Measurements from ENCODE around the gene HDAC4.

HDAC4 gene

DNA sequence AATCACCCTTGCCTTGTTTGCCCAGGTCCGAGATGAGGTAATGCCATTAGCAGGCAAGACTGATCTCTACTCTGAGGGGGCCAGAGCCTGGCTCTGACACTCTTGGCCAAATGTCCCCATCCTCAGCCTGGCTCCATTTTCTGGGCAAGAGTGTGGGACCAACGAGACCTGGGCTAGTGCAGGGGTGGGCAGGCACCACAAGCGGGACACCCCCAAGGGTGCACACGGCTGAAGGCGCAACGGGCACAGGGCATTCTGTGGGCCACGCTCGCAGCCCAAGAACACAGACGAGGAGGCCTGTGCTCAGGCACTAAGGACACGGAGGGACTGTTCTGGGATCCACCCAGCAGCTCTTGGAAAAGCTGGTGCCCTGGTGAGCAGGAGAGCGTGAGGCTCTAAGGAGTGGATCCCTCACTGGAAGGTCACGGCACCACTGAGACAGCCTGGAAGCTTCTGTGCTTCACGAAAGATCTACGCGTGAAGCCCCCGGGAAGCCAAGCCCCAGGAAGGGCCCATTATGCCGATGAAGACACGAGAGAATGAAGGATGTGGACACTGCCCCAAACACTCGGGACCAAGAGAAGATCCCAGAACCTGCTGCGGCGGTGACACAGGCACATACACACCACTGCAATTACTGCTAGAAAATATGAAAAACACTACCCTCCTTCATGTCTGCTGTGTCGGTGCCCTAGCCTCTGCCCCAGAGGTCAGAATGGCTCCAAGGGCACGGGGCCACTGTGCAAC, 138.2 kb downstream of the HDAC4 start:
- peak overlapping the region; percentile 30 to 34 for H3K27ac Mint-ChIP-seq
- H3K27me3 Mint-ChIP-seq: no peaks in the 10 kb centered on the region

DNA sequence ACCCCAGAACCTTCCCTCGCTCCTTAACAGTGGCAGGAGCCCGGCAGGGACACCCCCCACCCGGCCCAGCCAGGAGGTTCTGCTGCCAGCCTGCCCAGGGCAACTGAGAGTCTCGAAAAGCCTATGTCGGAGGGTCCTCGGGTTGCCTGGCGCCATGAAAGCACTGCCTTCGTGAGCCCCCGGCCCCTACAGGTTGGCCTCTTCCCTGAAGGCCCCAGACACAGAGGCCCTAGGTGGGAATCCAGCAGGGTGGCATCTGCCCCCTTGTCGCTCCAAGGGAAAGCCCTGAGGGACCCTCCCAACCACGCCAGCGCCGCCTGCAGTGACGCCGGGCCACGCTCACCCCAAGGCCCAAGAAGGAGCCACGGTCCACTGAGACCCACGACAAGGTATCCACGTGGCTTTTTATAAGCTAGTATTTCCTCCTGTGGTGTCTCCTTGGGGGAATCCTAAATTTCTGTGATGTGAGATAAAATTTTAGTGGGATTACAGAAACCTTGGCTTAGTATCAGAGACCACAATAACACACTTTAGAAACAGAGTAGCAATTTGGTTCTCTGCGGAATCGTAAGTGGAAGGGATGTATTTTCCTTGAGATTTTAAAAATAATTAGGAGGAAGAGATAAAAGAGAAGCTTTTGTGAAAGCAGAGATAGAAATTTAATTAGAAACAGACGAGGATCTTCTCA, 138.9 kb downstream of the HDAC4 start:
- H3K27ac Mint-ChIP-seq: peak overlapping the region in 1 of 2 donors; percentile 30
- H3K9me3 Mint-ChIP-seq: peaks cover 5 to 13% of the 10 kb centered on the region in 2 donors
- no peak overlapping the region for H3K4me3 Mint-ChIP-seq
- no peak for ATAC-seq
- no peak for DNase-seq
- H3K4me1 Mint-ChIP-seq: peaks cover 99% of the 10 kb centered on the region
- H3K27me3 Mint-ChIP-seq: no peaks in the 10 kb centered on the region

More for the DNA sequence above, 138.2 kb downstream of the HDAC4 start:
- no peak overlapping the region for H3K4me3 Mint-ChIP-seq
- no peak for ATAC-seq
- peaks cover 99% of the 10 kb centered on the region for H3K4me1 Mint-ChIP-seq
- no peak for DNase-seq
- H3K9me3 Mint-ChIP-seq: peaks cover 2 to 8% of the 10 kb centered on the region in 2 donors

DNA sequence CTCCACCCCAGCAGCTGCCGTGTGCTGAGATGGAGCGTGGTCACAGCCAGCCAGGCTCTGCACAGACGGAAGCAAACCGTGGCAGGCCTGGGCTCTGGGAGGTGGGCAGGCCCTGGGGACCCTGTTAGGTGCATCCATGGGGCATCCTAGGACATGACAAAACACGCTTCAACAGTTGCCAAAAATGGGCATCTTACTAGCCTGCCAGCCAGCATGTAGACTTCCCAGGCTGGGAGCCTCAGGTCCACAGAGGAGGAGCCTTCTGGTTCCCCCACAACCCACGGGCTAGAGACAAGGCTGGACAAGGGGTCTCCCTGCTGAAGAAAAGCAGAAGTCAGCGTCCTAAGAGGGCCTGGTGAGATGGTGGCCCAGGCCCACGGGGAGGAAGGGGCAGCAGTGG, 139.5 kb downstream of the HDAC4 start:
- Mint-ChIP-seq H3K4me1 (peaks cover 99% of the 10 kb centered on the region), H3K9me3 (peaks cover 5 to 13% of the 10 kb centered on the region in 2 donors), H3K4me3 (no peak overlapping the region), H3K27me3 (no peaks in the 10 kb centered on the region), H3K27ac (no peak overlapping the region)
- DNase-seq (no peak), ATAC-seq (no peak)

DNA sequence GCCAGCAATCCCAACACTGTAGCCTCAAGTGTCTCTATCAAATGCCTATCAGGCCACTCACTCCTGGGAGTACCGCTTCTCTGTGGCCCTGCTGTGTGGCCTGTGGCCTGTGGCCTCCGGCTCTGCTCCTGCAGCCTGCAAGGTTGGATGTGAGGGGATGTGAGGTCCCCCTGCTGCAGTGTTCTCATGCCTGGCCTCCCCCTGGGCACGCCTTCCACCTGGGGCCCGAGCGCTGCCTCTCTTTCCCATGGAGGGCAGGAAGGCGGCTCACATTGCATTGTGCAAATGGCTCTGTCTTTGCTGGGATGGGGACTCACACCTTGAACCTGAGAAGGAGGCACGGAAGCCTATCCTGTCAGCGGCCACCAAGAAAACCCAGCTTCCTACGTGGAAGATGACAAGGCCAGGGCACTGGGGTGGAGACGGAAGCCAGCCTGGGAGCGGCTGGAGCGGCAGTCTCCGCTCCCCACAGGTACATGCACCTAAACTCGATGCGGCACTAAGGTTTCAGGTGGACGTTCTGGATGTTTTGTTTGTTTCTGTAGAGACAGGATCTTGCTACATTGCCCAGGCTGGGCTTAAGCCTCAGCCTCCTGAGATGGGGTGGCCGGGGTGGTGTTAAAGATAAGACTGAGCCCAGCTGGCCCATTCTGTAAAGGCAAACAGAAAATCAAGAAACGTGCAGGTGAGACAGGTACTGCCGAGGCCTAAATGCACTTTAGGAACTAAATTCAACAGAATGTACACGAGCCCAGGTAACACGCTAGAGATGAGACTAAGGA, 140.1 kb downstream of the HDAC4 start:
- Mint-ChIP-seq H3K27me3 (no peaks in the 10 kb centered on the region), H3K4me1 (peaks cover 99% of the 10 kb centered on the region), H3K27ac (peak overlapping the region in 1 of 2 donors; percentile 59), H3K4me3 (peak overlapping the region; percentile 53 to 80), H3K9me3 (peaks cover 5 to 13% of the 10 kb centered on the region in 2 donors)
- no peak for DNase-seq
- no peak for ATAC-seq

DNA sequence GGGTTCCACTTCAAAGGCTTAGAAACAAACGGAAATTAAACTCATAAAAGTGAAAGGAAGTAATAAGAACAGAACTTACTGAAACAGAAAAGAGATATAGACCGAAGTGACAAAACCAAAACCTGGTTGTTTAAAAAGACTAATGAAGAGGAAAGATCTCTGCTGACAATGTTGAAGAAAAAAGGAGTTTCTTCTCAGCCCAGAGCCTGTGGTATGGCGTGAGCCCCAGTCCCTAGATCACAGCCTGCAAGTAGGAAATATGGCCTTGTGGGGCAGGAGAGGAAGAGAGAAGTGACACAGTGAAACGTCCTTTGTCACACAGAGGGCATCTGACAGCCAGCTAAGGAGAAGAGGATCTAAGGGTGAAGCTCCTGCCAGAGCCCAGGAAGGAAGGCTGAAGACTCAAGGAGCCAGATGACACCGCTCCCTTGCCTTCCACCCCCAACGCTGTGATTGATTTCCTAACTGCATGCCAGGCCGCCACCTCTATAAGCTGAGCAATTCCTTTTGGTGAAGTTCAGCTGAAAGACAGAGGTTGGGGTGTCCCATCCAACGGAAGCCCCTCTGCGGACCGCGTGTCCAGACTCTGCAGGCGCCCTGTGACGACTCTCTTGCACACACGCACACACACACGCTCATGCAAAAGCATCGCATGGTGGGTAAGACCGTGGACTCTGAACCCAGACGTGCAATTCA, 141.1 kb downstream of the HDAC4 start:
- H3K27me3 Mint-ChIP-seq: no peaks in the 10 kb centered on the region
- peak overlapping the region; percentile 71 to 90 for H3K27ac Mint-ChIP-seq
- peaks cover 99% of the 10 kb centered on the region for H3K4me1 Mint-ChIP-seq
- H3K4me3 Mint-ChIP-seq: peak overlapping the region; percentile 53 to 80
- peaks cover 5 to 13% of the 10 kb centered on the region in 2 donors for H3K9me3 Mint-ChIP-seq
- DNase-seq (peak in 1 of 2 donors; percentile 49), ATAC-seq (peak; percentile 66)

DNA sequence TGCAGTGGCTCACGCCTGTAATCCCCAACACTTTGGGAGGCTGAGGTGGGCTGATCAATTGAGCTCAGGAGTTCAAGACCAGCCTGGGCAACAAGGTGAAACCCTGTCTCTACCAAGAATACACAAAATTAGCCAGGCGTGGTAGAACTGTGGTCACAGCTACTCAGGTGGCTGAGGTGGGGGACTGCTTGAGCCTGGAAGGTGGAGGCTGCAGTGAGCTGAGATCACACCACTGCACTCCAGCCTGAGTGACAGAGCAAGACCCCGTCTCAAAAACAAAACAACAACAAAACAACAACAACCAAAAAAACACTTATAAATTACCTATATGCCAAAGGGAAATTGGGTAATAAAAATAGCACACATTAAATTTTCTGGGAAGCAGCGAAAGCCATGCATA, 141.6 kb downstream of the HDAC4 start:
- Mint-ChIP-seq H3K27me3 (no peaks in the 10 kb centered on the region), H3K27ac (peak overlapping the region; percentile 71 to 90), H3K4me1 (peaks cover 99% of the 10 kb centered on the region), H3K9me3 (peaks cover 5 to 13% of the 10 kb centered on the region in 2 donors), H3K4me3 (peak overlapping the region; percentile 53 to 80)
- ATAC-seq (peak; percentile 62), DNase-seq (peak in 1 of 2 donors; percentile 51)

DNA sequence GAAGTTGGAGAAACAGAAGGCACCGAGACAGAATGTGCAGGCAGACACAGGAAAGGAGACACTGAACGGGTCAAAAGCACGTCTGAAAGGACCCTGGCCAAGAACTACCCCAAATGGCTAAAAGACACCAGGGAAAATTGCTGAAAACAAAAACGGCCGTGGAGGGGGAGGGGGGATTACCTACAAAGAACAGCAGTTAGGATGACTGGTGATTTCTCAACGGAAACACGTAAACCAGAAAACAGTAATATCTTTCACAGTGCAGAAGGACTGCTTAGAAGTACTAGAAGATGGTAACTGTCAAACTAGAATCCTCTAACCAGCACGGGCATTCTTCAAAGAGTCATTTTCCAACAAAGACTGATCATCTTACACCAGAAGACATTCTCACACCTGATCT, 142.6 kb downstream of the HDAC4 start:
- ATAC-seq (peak; percentile 76), DNase-seq (no peak)
- Mint-ChIP-seq H3K27ac (peak overlapping the region in 1 of 2 donors; percentile 22), H3K9me3 (peaks cover 5 to 13% of the 10 kb centered on the region in 2 donors), H3K27me3 (no peaks in the 10 kb centered on the region), H3K4me3 (peak overlapping the region in 1 of 2 donors; percentile 69), H3K4me1 (peaks cover 99% of the 10 kb centered on the region)

DNA sequence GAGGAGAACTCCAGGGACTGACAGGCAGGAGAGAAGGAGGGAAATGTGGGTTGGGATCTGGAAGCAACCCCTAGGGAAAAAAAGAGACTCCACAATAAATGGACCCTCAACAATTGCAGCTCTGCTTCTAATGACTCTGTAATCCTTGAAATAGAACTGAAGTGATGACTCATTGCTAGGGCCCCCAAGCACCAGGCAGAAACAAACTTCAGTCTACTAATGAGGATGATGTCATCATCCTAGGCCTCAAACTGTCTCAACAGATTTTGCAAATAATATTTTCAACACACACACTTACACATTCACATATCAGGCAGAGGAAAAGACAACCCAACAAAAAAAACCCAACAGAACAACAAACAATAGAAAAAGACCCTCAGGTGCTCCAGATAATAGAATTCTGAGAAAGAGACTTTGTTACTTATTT, 143.3 kb downstream of the HDAC4 start:
- H3K27ac Mint-ChIP-seq: peak overlapping the region; percentile 22 to 51
- peaks cover 6% of the 10 kb centered on the region for H3K27me3 Mint-ChIP-seq
- peak overlapping the region; percentile 50 to 69 for H3K4me3 Mint-ChIP-seq
- peak; percentile 63 for ATAC-seq
- H3K9me3 Mint-ChIP-seq: peaks cover 5 to 13% of the 10 kb centered on the region in 2 donors
- peaks cover 100% of the 10 kb centered on the region for H3K4me1 Mint-ChIP-seq
- peak in 1 of 2 donors; percentile 44 for DNase-seq

DNA sequence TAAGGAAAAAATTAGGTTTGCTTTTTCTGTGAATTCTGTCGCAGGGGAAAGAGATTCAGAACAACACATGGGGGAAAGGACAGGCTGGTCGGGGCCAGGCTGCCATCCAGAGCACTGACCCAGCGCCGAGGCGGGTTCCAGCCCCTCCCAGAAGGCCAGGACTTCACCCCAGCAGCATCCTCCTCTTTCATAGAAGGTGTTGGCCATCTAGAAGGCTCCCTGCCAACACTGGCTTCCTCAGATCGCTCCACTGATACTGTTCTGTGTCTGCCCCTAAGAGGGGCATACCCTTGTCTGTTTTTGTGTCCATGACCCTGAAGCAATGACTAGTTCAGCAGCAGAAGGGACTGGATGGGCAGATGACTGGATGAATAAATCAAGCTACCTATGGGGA, 144.5 kb downstream of the HDAC4 start:
- ATAC-seq (no peak), DNase-seq (no peak)
- peaks cover 100% of the 10 kb centered on the region for H3K4me1 Mint-ChIP-seq
- H3K9me3 Mint-ChIP-seq: peaks cover 5 to 13% of the 10 kb centered on the region in 2 donors
- peaks cover 6% of the 10 kb centered on the region for H3K27me3 Mint-ChIP-seq
- H3K27ac Mint-ChIP-seq: no peak overlapping the region
- no peak overlapping the region for H3K4me3 Mint-ChIP-seq

DNA sequence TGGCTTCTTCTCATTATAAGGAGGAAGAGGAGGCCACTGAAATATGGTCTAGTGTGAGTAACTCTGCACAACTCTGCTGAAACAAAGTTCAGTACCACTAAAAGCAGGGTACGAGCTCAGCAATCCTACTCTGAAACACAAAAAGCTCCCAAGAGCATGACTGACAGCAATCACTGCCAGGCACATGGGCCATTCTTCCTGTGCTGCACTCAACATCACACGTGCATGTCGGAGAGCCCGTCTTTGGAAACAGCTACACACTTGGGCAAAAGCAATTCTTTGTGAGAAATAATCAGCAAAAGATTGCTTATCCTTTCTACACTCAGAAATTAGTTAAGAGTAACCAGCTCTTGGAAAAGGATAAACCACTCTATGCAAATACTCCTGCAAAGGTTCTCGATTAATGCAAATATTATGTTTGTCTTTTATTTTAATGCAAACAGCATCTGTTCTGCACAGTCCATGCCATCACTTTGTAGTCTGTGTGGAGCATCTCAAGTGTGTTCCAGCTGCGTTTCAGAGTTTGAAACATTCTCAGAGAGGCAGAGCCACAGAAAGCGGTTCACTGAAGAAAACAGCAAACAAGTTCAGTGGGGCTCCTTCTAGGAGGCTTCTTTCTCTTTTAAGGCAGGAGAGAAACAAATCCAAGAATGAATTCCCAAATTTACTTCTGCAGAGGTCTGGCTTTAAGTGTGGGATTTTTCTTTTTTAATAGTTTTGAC, 145.0 kb downstream of the HDAC4 start:
- Mint-ChIP-seq H3K9me3 (peaks cover 5 to 13% of the 10 kb centered on the region in 2 donors), H3K27ac (no peak overlapping the region), H3K4me3 (no peak overlapping the region), H3K4me1 (peaks cover 95% of the 10 kb centered on the region), H3K27me3 (peaks cover 6% of the 10 kb centered on the region)
- no peak for DNase-seq
- no peak for ATAC-seq

DNA sequence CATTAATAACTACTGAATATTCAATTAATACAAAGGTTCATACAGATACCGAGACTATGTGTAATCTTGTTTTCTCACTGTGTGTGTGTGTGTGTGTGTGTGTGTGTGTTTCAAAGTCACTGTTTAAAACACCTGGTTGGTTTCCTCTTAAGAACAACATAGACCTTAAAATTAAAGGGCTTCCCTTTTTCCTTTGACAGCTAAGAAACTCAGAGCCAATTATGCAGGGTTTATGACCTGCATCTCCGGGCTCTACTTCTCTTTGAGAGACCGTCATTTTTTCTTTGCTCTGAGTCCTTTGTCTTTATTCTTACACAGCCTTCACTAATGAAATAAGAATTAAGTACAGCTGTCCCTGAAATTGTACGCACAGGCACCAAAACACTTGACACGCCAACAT, 145.6 kb downstream of the HDAC4 start:
- H3K4me3 Mint-ChIP-seq: no peak overlapping the region
- no peak for DNase-seq
- peaks cover 5 to 13% of the 10 kb centered on the region in 2 donors for H3K9me3 Mint-ChIP-seq
- H3K27me3 Mint-ChIP-seq: peaks cover 6% of the 10 kb centered on the region
- H3K27ac Mint-ChIP-seq: no peak overlapping the region
- ATAC-seq: no peak
- peaks cover 91% of the 10 kb centered on the region for H3K4me1 Mint-ChIP-seq

DNA sequence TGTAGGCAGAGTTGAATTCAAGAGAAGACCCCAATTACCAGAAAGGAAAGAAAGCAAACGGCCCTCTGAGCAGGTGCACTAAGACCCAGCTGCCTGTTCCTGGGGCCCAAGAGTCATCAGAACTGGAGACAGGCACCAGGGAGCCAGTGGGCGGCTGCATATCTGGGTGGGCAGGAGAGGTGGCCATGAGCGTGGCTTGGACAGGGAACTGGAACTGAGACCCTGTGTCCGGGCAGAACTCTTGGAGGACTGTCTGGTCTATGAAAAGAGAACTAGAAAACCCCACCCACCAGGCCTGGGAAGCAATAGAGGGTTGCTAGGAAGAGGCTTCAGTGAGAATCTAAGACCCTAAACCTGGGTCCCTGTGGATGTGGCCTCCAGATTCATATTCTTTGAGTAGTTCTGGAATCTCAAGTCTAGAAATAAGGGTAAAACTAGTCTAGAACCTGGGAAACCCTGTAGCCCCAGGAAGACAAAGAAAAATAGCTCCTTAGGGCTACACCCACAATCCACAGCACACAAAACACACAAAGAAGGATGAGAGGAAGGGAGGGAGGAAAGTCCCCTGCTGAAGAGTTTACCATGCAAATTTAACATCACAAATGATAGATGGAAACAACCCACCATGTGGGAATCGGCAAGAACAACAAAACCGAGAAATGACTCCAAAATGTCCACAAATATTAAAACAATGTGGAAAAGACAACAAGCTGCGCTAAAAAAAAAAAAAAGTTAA, 147.0 kb downstream of the HDAC4 start:
- Mint-ChIP-seq H3K4me1 (peaks cover 88% of the 10 kb centered on the region), H3K4me3 (peak overlapping the region; percentile 85 to 87), H3K9me3 (peaks cover 5 to 13% of the 10 kb centered on the region in 2 donors), H3K27ac (no peak overlapping the region), H3K27me3 (peaks cover 6% of the 10 kb centered on the region)
- ATAC-seq (no peak), DNase-seq (no peak)

DNA sequence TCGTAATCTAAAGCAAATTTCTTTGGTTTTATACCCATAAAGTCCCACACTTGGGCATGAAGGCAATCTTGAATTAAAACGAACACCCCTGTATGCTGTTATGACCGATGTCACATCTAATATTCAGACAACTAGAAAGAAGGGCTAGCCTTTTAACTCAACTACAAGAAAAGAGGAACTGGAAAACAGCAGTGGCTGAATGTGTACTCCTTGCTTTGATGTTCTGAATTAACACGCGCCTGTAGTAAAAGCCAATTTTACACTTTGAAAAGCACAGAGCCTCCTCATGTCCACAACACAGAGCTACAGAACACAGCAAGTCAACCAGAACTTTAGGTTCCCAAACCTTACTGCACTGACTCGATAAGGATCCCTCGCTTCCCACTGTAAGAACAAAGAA, 147.6 kb downstream of the HDAC4 start:
- ATAC-seq (no peak), DNase-seq (no peak)
- Mint-ChIP-seq H3K9me3 (peaks cover 5 to 11% of the 10 kb centered on the region in 2 donors), H3K4me1 (peaks cover 88% of the 10 kb centered on the region), H3K27me3 (peaks cover 6% of the 10 kb centered on the region), H3K27ac (peak overlapping the region in 1 of 2 donors; percentile 56), H3K4me3 (peak overlapping the region; percentile 85 to 87)

DNA sequence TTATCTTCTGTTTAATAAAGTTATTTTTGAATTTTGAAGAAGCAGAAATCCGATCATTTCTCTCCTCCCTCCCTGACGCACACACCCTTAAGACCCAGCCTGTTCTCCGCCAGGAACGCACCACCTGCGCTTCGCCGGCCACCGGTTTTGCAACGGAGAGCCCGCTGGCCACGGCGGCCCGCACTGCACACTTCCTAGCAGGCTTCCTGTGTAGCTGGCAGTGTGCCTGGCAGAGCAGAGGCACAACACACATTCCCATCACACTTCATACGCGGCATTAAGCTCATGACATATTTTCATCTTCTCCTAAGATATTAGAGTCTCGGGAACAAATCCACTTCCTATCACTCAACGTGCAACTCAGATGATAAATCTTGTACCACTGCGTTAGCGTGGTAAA, 148.0 kb downstream of the HDAC4 start:
- peaks cover 6% of the 10 kb centered on the region for H3K27me3 Mint-ChIP-seq
- peaks cover 88% of the 10 kb centered on the region for H3K4me1 Mint-ChIP-seq
- H3K4me3 Mint-ChIP-seq: peak overlapping the region; percentile 85 to 87
- H3K9me3 Mint-ChIP-seq: peaks cover 5 to 6% of the 10 kb centered on the region in 2 donors
- no peak for DNase-seq
- ATAC-seq: no peak
- peak overlapping the region; percentile 33 to 56 for H3K27ac Mint-ChIP-seq

All from stimulated activated naive CD8-positive, alpha-beta T cell treated with anti-CD3 and anti-CD28 coated beads, Interleukin-15, amount 100 ng/mL, for 72 hours (primary cell).